ENCODE measurements around the gene PIP4K2A.

The PIP4K2A gene

DNA sequence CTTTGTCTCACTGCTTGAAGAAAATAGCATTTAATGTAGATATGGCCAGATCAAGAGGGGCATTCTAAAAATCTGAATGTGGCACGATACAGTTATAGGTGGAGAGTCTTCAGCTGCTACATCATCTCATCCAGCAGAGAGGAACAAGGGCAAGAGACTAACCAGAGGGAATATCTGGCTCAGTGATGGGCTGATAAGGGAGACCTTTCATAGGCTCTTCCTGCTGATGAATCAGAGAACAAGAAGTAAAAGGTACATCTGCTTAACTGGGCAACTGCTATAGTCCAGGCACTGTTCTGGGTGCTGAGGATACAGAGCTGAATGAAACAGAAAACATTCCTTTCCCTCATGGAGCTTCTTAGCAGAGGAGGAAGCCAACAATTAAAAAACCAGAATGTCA lies 37.9 kb downstream of the PIP4K2A start:
- no peak for TF ChIP-seq POLR2A (IDR thresholded peaks at IDR 0.05; ENCODE audit: low read depth, low read length)
- DNase-seq (ENCODE audit: insufficient read length, low spot score) = no peak
- no peak for FAIRE-seq

DNA sequence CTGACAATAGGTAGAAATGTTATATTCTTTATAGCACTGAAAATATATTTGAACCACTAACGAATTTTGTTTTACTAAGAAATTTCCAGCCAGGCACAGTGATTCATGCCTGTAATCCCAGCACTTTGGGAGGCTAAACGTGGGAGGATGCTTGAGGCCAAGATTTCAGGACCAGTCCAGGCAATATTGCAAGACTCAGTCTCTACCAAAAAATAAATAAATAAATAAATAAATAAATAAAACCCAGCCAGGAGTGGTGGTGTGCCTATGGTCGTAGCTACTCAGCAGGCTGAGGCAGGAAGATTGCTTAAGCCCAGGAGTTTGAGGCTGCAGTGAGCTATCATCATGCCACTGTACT lies 39.8 kb downstream of the PIP4K2A start:
- DNase-seq (ENCODE audit: insufficient read length, low spot score) (no peak), FAIRE-seq (no peak)
- no peak for TF ChIP-seq POLR2A (IDR thresholded peaks at IDR 0.05; ENCODE audit: low read depth, low read length)

DNA sequence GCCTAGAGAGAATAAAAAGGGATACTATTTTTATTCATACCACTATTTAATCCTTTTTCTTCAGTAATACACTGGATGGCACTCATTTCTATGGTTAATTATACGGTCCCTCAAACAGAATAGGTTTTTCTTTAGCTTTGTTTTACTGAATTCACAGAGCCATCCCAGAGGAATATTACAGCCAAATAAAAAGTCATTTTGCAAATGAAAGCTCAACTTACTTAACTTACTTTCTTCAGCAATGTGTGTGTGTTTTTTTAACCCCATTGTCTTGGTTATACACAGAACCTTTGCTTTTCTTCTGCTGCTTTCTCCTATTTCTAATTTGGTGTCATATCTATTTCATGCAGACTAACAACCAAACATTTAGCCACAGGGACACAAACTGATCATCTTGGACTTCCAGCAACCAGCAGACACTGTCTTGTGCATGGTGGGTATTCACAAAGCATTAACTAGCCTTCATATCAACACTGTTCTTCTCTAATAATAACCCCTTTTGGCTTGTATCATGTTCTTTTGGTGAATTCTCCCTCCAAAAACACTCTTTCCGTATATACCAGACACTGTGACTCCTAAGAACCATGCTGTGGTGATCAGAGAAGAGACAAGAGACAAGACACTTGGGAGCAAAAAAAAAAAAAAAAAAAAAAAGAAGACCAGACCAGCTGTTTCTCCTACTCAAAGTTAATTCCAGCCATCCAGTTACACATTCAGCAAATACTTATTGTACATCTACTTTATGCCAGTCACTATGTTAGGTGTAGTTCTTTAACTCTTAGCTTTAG lies 40.4 kb downstream of the PIP4K2A start:
- FAIRE-seq (no peak), DNase-seq (ENCODE audit: insufficient read length, low spot score) (no peak)

DNA sequence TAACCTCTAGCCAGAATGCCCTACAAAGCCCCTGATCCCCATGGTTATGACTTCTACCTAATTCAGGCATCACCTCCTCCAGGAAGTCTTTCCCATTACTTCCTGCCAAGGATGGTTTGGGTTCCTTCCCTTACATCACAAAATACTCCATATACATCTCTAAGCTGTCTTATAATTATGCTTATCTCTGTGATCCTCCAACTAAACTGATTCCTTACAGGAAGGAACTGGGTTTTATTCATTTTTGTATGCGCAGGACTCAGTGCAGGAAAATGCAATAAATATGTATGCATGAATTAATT lies 41.3 kb downstream of the PIP4K2A start:
- no peak for TF ChIP-seq POLR2A (IDR thresholded peaks at IDR 0.05; ENCODE audit: low read depth, low read length)
- FAIRE-seq (no peak), DNase-seq (ENCODE audit: insufficient read length, low spot score) (no peak)

More for the DNA sequence above, 40.4 kb downstream of the PIP4K2A start:
- TF ChIP-seq POLR2A (IDR thresholded peaks at IDR 0.05; ENCODE audit: low read depth, low read length) = no peak

DNA sequence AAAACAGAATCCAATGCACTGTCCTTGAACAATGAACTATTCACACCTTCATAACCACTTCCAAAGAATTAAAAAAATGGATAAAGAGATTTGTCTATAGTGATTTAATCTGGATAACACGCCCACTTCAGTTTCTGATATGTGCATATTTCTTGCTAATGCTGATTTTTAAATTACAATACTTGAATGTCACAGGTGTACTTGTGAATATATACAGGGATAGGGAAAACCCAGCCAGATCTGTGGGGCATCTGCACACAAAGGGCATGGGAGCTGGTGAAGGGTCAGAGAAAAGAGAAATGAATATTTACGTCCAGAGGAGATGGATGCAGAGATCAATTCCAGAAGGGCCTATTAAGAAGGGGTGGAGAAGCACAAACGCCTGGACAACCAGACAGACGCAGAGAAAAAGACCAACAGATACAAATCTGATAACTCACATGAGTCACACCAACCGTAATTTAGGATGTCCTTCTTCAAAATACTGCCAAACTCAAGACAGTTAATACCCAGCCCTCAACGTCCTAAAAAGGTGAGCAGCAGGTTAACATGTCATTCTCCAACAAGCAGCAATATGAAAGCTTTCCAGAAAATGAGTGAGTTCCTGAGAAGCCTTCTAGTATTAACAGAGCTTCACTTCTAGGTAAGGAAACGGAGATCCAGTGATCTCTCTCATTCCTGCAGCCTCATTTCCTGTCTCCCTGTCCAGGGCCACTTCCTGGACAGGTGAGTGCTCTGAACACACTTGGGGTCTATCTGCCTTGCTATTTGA lies 41.9 kb downstream of the PIP4K2A start:
- TF ChIP-seq POLR2A (IDR thresholded peaks at IDR 0.05; ENCODE audit: low read depth, low read length) = no peak
- DNase-seq (ENCODE audit: insufficient read length, low spot score) (no peak), FAIRE-seq (no peak)

DNA sequence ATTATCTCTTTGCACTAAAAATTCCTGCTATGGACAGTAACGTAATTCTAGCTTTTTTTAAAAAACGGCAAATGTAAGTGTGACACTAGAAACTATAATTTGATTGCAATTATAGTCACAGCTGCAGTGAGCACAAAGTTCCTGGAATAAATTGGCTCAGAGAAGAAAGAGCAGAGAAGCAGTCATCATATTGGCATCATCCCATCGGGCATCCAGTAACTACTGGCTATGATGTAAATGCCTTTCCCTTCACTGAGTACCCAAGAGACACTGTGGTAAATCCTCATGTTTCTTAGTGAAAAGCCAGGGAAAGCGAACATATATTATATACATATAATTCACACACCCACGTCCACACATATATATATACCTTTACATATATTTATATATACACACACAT lies 43.6 kb downstream of the PIP4K2A start:
- FAIRE-seq (no peak), DNase-seq (ENCODE audit: insufficient read length, low spot score) (no peak)
- TF ChIP-seq POLR2A (IDR thresholded peaks at IDR 0.05; ENCODE audit: low read depth, low read length) = no peak

DNA sequence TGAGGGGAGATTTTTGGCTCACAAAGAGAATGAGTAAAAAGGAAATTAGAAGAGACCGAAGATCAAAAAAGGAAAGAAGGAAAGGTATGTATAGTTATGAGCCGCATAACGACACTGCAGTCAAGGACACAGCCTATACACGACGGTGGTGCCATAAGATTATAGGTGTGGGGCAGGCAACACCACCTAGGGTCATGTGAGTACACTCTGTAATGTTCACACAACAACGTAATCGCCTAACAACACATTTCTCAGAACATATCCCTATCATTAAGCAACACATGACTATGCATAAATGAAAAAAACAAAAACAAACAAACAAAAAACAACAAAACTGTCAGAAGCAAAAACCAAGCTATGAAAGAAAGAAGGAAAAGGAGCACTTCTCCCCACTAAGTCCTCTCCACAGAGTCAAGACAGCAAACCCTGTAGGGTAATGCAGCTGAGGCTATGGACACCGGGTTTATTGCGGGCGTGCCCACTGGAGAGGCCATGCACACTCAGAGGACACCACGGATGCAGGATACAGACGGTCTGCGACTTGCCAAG lies 45.1 kb downstream of the PIP4K2A start:
- DNase-seq (ENCODE audit: insufficient read length, low spot score) (no peak), FAIRE-seq (no peak)
- TF ChIP-seq POLR2A (IDR thresholded peaks at IDR 0.05; ENCODE audit: low read depth, low read length) = no peak

DNA sequence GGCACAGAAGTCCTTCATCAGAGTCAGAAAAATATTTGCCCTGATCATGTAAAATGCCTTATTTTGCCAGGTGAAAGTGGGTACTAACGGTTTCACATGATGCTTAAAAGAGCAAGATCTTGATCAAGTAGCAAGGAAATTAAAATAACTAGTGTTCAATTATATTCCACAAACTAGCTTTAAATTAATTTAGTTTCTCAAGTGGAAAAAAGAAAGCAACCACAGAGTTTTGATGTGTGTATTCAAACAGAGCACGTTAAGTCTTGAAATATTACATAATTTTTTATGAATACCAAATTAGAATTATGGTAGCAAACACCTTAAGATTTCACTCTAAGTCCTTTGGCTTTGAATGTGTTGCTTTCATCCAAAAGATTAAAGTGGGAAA lies 47.3 kb downstream of the PIP4K2A start:
- TF ChIP-seq POLR2A (IDR thresholded peaks at IDR 0.05; ENCODE audit: low read depth, low read length) = no peak
- DNase-seq (ENCODE audit: insufficient read length, low spot score) (no peak), FAIRE-seq (no peak)

DNA sequence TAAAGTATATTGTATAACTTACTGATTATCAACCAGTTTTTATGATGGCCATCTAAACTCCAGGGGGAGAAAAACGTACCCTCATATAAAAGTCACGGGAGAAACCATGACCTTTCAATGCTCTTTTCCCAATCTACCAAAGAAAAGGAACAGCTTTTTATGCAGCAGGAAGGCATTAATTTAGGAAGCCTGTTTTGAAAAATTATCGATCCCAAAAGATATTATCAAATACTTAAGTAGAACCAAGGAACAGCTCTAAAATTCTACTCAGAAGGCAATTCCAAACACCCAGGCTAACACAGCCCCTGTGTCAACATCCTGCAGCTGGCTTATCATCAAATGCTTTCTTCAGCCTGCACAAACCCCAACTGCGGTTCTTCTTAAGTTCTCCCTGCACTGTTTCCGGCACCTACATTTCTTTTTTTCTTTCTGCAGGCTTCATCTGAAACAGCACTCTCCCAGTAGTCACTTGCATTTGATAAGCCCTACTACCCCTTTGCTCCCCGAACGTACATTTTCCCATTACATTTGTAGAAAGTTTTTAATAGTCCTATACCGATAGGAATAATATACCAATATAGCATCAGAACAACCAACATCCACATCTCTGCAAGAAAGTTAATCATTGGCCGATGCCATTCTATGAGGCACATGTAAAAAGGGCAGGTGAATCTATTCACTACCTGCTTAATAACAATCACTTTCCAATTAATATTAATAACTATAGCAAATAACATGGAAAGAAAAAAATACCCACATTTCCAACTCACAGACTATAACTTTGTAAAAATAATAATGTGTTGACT lies 47.9 kb downstream of the PIP4K2A start:
- TF ChIP-seq POLR2A (IDR thresholded peaks at IDR 0.05; ENCODE audit: low read depth, low read length) = no peak
- DNase-seq (ENCODE audit: insufficient read length, low spot score) (no peak), FAIRE-seq (no peak)

DNA sequence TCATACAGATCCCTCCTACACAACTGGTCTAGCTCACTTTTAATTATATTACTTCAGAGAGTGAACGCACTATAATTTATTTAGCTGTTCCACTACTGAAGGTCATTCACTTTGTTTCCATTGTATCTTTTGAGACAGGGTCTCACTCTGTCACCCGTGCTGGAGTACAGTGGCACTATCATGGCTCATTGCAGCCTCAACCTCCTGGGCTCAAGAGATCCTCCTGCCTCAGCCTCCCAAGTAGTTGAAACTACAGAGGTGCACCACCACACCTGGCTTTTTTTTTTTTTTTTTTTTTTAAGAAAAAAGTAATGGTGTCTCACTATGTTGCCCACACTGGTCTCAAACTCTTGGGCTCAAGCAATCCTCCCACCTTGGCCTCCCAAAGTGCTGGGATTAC lies 49.0 kb downstream of the PIP4K2A start:
- FAIRE-seq (no peak), DNase-seq (ENCODE audit: insufficient read length, low spot score) (no peak)
- TF ChIP-seq POLR2A (IDR thresholded peaks at IDR 0.05; ENCODE audit: low read depth, low read length) = no peak

DNA sequence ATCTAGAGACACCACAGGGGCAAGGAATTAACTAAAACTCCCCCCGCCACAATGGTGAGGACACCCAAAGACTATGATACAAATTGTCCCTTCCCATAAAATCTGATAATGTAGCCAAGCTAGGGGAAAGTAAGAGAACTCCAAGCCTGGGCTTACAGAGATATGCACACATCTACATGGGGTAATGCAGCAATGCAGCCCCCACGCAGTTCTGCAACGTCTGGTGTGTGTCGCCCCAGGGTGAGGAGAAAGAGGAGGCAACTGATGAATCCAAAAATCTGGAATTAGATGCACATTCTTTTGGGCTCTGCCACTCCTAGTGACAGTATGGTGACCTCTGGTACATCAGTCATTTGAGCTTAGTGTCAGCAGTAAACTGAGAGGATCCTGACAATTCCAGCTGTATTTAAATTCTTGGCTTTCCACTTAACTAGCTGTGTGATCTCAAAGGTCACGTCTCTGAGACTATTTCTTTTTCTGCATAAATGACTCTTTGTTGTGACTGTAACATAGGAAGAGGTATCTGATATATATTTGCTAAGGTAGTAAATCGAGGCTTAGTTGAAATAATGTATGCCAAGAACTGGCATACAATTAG lies 51.5 kb downstream of the PIP4K2A start:
- FAIRE-seq (no peak), DNase-seq (ENCODE audit: insufficient read length, low spot score) (no peak)
- no peak for TF ChIP-seq POLR2A (IDR thresholded peaks at IDR 0.05; ENCODE audit: low read depth, low read length)

DNA sequence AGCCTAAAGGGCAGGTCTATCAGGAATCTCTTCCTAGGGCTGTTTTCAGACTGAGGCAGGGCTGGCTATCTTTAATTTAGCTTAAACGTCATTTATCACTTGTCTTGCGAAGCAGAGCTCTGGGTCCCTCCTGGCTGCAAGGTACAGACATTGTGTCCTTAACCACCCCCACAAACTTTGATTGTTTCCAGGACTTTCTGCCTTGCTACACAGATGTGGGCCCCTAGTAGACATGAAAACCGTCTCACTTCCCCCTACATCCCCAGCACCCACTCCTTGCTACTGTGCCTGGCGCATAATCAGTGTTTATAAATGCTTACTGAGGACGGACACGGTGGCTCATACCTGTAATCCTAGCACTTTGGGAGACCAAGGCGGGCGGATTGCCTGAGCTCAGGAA lies 54.5 kb downstream of the PIP4K2A start:
- FAIRE-seq = no peak
- TF ChIP-seq POLR2A (IDR thresholded peaks at IDR 0.05; ENCODE audit: low read depth, low read length) = no peak
- DNase-seq (ENCODE audit: insufficient read length, low spot score) = no peak

DNA sequence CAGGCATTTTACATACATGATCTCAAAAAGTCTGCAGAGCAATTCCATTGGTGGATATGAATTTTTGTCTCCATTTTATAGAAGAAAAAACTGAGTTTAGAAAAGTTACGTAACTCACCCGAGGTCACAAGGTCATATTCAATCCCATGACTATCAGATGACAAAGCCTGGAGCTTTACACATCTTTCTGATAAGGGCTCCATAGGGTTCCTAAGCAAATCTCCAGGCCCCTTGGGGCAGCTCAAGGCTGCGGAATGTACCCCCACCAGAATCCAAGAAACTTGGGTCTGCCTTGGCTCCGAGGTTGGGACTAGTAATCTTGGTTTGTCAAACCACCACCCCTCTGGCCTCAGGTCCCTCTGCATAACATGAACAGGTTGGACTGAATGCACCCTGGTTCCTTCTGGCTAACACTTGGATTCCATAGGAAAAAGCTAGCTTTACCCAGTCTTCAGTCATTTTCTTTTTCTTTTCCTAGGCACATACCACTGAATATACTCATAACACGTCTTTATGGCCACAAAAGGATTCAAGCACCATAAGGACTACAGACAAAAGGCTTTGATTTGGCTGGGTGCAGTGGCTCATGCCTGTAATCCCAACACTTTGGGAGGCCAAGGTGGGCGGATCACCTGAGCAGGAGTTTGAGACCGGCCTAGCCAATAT lies 55.5 kb downstream of the PIP4K2A start:
- FAIRE-seq = no peak
- TF ChIP-seq POLR2A (IDR thresholded peaks at IDR 0.05; ENCODE audit: low read depth, low read length) = no peak
- no peak for DNase-seq (ENCODE audit: insufficient read length, low spot score)
